Measurements from ENCODE around the gene LARP1.
"Not testable (repeated sequence)": the region's sequence is repeated elsewhere in the genome, so short reads cannot be mapped to it uniquely, and the experiment has no call there.

Gene LARP1

GRCh38 chr5:154723740-154724505 lies 31.3 kb upstream of the LARP1 start:
- no peak for TF ChIP-seq CTCF (conservative IDR thresholded peaks at IDR 0.05; ENCODE audit: low read depth, low read length)
- no peak overlapping the region for H3K4me3 ChIP-seq (ENCODE audit: low read depth, low read length)
- peak; percentile 85 for DNase-seq (ENCODE audit: low read depth)

GRCh38 chr5:154727361-154727760 lies 27.8 kb upstream of the LARP1 start:
- no peak overlapping the region for H3K4me3 ChIP-seq (ENCODE audit: low read depth, low read length)
- no peak for DNase-seq (ENCODE audit: low read depth)
- TF ChIP-seq CTCF (conservative IDR thresholded peaks at IDR 0.05; ENCODE audit: low read depth, low read length), result no peak

GRCh38 chr5:154728939-154729588 lies 26.1 kb upstream of the LARP1 start:
- no peak overlapping the region for H3K4me3 ChIP-seq (ENCODE audit: low read depth, low read length)
- no peak for TF ChIP-seq CTCF (conservative IDR thresholded peaks at IDR 0.05; ENCODE audit: low read depth, low read length)
- no peak for DNase-seq (ENCODE audit: low read depth)

- no peak for TF ChIP-seq CTCF (conservative IDR thresholded peaks at IDR 0.05; ENCODE audit: low read depth, low read length)
- DNase-seq (ENCODE audit: low read depth), result no peak
- H3K4me3 ChIP-seq (ENCODE audit: low read depth, low read length), result no peak overlapping the region
These were observed 25.6 kb upstream of the LARP1 start for GRCh38 chr5:154729613-154730012.

GRCh38 chr5:154730761-154731160 lies 24.4 kb upstream of the LARP1 start:
- not testable (repeated sequence) for DNase-seq (ENCODE audit: low read depth); H3K4me3 ChIP-seq (ENCODE audit: low read depth, low read length)

- no peak for DNase-seq (ENCODE audit: low read depth)
- no peak overlapping the region for H3K4me3 ChIP-seq (ENCODE audit: low read depth, low read length)
- no peak for TF ChIP-seq CTCF (conservative IDR thresholded peaks at IDR 0.05; ENCODE audit: low read depth, low read length)
These were observed 23.0 kb upstream of the LARP1 start for GRCh38 chr5:154732212-154732611.

GRCh38 chr5:154734370-154735248 lies 20.6 kb upstream of the LARP1 start:
- no peak for DNase-seq (ENCODE audit: low read depth)
- no peak overlapping the region for H3K4me3 ChIP-seq (ENCODE audit: low read depth, low read length)
- no peak for TF ChIP-seq CTCF (conservative IDR thresholded peaks at IDR 0.05; ENCODE audit: low read depth, low read length)

- not testable (repeated sequence) for H3K4me3 ChIP-seq (ENCODE audit: low read depth, low read length); DNase-seq (ENCODE audit: low read depth)
These were observed 19.8 kb upstream of the LARP1 start for GRCh38 chr5:154735362-154735761.

GRCh38 chr5:154736372-154736771 lies 18.8 kb upstream of the LARP1 start:
- not testable (repeated sequence) for DNase-seq (ENCODE audit: low read depth); H3K4me3 ChIP-seq (ENCODE audit: low read depth, low read length)
